ENCODE results near the gene MARK3. TPM values are rescaled to one million over a fixed set of nuclear protein-coding genes. Genes with fewer than 3 reads are reported as not detected.

MARK3 gene
- total and polyA plus RNA-seq, 2 of the 4 experiments (the other 2 are of a cell fraction), result 78.5 to 80.5 TPM

DNA sequence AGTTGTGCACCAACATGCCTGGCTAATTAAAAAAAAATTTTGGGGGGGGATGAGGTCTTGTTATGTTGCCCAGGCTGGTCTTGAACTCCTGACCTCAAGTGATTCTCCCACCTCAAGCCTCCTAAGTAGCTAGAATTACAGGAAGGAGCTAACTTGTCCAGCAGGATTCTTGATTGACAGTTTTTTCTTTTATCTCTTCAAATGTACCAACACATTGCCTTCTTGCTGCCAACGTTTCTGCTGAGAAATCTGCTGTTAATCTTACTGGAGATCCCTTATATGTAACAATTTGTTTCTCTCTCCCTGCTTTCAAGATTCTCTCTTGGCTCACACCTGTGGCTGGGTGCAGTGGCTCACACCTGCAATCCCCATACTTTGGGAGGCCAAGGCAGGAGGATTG lies 22.4 kb upstream of the MARK3 start:
- Histone ChIP-seq H4K20me1 (ENCODE audit: insufficient read depth, low read length) (no peaks in the 10 kb centered on the region), H4K91ac (ENCODE audit: insufficient read depth, low read depth, low read length) (peak overlapping the region; percentile 88), H3K36me3 (ENCODE audit: control insufficient read depth, insufficient read depth, low read length) (no peaks in the 10 kb centered on the region), H3K9me1 (ENCODE audit: insufficient read depth, low read length) (peaks cover 3% of the 10 kb centered on the region; the same call in 1 of the 2 replicates), H3K79me1 (ENCODE audit: low read depth in 1 of 2, low read length in 2 of 2) (no peaks in the 10 kb centered on the region; a peak in 1 of 4 replicates), H2BK15ac (ENCODE audit: low read depth, low read length) (peak overlapping the region; percentile 80; the same call in 2 of the 3 replicates), H3K9me3 (ENCODE audit: control insufficient read depth, insufficient read depth, low read length) (peaks cover 6% of the 10 kb centered on the region), H3K4ac (ENCODE audit: low read depth, low read length) (peak overlapping the region; percentile 81), H4K5ac (ENCODE audit: low read depth, low read length) (peak overlapping the region; percentile 83; the same call in 1 of the 2 replicates), H3K4me1 (ENCODE audit: control insufficient read depth, insufficient read depth, low read length) (peaks cover under 1% of the 10 kb centered on the region; the same call in 1 of the 2 replicates), H2BK120ac (ENCODE audit: low read depth, low read length) (peak overlapping the region; percentile 92), H3K56ac (ENCODE audit: extremely low read depth, insufficient read depth, low read length) (no peak overlapping the region), H3K4me3 (ENCODE audit: insufficient read depth, low read depth, low read length) (no peak overlapping the region), H2AK5ac (ENCODE audit: low read depth, low read length) (peak overlapping the region; percentile 68), H3K9ac (ENCODE audit: low read depth, low read length) (no peak overlapping the region), H3K14ac (replicated peaks; ENCODE audit: low read depth, low read length) (peak overlapping the region; percentile 53), H3K23ac (ENCODE audit: low read depth, low read length) (no peak overlapping the region), H2AK9ac (replicated peaks; ENCODE audit: low read depth, low read length, poor library complexity) (no peak overlapping the region), H3K4me2 (ENCODE audit: low read depth, low read length) (no peak overlapping the region), H2BK5ac (ENCODE audit: low read depth, low read length, poor library complexity, severe bottlenecking) (peak overlapping the region; percentile 92), H2AFZ (replicated peaks; ENCODE audit: low read length, poor library complexity) (no peak overlapping the region), H2BK20ac (ENCODE audit: low read depth, low read length) (peak overlapping the region; percentile 78), H4K8ac (ENCODE audit: low read depth in 2 of 2, low read length in 2 of 2) (peak overlapping the region; percentile 5 to 81; a peak in 3 of 4 replicates), H3K27ac (ENCODE audit: insufficient read depth, low read length) (peak overlapping the region; percentile 50), H3K27me3 (ENCODE audit: control insufficient read depth, insufficient read depth, low read length) (no peaks in the 10 kb centered on the region), H3K18ac (ENCODE audit: low read depth, low read length) (peak overlapping the region; percentile 87)
- dilution Hi-C loops (cut with HindIII; ENCODE audit: low sequenced_read_pairs, unreplicated experiment), result no loop called here
- 63% methylated on average over 1 of the region's 1 CpG; no CpG with 5 or more reads in 1 of the 2 experiments for WGBS, 2 experiments (ENCODE audit: extremely low coverage in 2 of 2, insufficient read length in 1 of 2)
- TF ChIP-seq SMC3 (IDR thresholded peaks at IDR 0.05; ENCODE audit: low read depth, low read length) (no peak), POLR2A (IDR thresholded peaks at IDR 0.05; ENCODE audit: low read depth, low read length) (no peak), NFE2L2 (IDR thresholded peaks at IDR 0.05; ENCODE audit: low read depth, low read length) (no peak), RAD21 (IDR thresholded peaks at IDR 0.05; ENCODE audit: low read length) (no peak), MXI1 (IDR thresholded peaks at IDR 0.05; ENCODE audit: borderline replicate concordance, low read depth, low read length) (no peak), BHLHE40 (IDR thresholded peaks at IDR 0.05; ENCODE audit: low read depth, low read length) (no peak)
- TF ChIP-seq, protein P1, sequence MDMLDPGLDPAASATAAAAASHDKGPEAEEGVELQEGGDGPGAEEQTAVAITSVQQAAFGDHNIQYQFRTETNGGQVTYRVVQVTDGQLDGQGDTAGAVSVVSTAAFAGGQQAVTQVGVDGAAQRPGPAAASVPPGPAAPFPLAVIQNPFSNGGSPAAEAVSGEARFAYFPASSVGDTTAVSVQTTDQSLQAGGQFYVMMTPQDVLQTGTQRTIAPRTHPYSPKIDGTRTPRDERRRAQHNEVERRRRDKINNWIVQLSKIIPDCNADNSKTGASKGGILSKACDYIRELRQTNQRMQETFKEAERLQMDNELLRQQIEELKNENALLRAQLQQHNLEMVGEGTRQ (IDR thresholded peaks at IDR 0.05; ENCODE audit: low read depth, low read length), result no peak
- TF ChIP-seq, protein P2, sequence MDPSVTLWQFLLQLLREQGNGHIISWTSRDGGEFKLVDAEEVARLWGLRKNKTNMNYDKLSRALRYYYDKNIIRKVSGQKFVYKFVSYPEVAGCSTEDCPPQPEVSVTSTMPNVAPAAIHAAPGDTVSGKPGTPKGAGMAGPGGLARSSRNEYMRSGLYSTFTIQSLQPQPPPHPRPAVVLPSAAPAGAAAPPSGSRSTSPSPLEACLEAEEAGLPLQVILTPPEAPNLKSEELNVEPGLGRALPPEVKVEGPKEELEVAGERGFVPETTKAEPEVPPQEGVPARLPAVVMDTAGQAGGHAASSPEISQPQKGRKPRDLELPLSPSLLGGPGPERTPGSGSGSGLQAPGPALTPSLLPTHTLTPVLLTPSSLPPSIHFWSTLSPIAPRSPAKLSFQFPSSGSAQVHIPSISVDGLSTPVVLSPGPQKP (IDR thresholded peaks at IDR 0.05; ENCODE audit: borderline replicate concordance, low read depth, low read length), result no peak
- TF ChIP-seq, protein P3, sequence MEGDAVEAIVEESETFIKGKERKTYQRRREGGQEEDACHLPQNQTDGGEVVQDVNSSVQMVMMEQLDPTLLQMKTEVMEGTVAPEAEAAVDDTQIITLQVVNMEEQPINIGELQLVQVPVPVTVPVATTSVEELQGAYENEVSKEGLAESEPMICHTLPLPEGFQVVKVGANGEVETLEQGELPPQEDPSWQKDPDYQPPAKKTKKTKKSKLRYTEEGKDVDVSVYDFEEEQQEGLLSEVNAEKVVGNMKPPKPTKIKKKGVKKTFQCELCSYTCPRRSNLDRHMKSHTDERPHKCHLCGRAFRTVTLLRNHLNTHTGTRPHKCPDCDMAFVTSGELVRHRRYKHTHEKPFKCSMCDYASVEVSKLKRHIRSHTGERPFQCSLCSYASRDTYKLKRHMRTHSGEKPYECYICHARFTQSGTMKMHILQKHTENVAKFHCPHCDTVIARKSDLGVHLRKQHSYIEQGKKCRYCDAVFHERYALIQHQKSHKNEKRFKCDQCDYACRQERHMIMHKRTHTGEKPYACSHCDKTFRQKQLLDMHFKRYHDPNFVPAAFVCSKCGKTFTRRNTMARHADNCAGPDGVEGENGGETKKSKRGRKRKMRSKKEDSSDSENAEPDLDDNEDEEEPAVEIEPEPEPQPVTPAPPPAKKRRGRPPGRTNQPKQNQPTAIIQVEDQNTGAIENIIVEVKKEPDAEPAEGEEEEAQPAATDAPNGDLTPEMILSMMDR (conservative IDR thresholded peaks at IDR 0.05; ENCODE audit: low read depth, low read length), result no peak
- POLR2A ChIA-PET (ENCODE audit: unreplicated experiment), result no interaction called here
- CTCF ChIA-PET, result interaction anchor here (1.0 kb wide), 1 partner anchor 29 kb away, joined by 4 read pairs; no protein-coding TSS in a partner anchor
- no TSS peak for BruUV-seq (replicated peaks)
- DNase-seq, result no peak
- intact Hi-C loops (cut with micrococcal nuclease), result no loop called here
- ATAC-seq (ENCODE audit: low read depth), result no peak
- in situ Hi-C loops (cut with MboI; ENCODE audit: low sequenced_read_pairs), result no loop called here

Measured in IMR-90 (cell line).